ENCODE measurements around the gene ZNF385A. TPM values are rescaled to one million over a fixed set of nuclear protein-coding genes. Genes with fewer than 3 reads are reported as not detected.

Gene ZNF385A
- total RNA-seq, 2 experiments from 2014 or later = 0.32 to 2.9 TPM

DNA sequence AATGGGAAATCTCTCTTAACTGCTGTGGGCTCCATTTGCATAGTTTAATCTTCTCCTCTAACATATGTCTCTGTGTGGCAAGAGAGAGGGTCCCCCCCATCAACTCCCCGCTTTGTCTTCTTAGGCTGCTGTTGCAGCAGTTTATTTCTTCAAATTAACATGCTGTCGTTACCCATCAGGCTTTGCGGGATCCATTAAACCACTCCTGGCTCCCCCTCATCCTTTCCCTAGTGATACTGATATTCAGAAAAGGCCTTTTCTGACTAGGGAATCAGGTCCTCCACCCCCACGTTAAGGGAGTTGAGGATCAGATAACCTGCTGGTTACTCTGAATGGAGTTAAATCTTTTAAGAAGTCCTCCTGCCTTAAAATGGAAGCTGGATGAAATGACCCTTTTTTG is 35.5 kb downstream of the ZNF385A start:
- Histone ChIP-seq H2AFZ (ENCODE audit: low read length) (no peak overlapping the region), H3K27ac (ENCODE audit: low read depth, low read length, poor library complexity, severe bottlenecking) (no peak overlapping the region), H3K4me1 (ENCODE audit: insufficient read depth, low read length, poor library complexity, severe bottlenecking) (peaks cover 13% of the 10 kb centered on the region), H3K4me3 (ENCODE audit: low read depth, low read length, poor library complexity, severe bottlenecking) (no peak overlapping the region), H4K20me1 (ENCODE audit: insufficient read depth, low read length) (no peaks in the 10 kb centered on the region), H3K36me3 (ENCODE audit: insufficient read depth, low read length) (peaks cover 68% of the 10 kb centered on the region), H3K9me2 (ENCODE audit: insufficient read depth, low read length) (no peaks in the 10 kb centered on the region), H3K4me2 (ENCODE audit: low read length) (no peak overlapping the region), H3K9me3 (ENCODE audit: low read length) (no peaks in the 10 kb centered on the region), H3K79me2 (ENCODE audit: insufficient read depth, low read depth, low read length) (no peaks in the 10 kb centered on the region)
- no TSS peak for BruUV-seq (replicated peaks)
- POLR2A ChIA-PET = no interaction called here
- intact Hi-C loops (cut with micrococcal nuclease; ENCODE audit: unreplicated experiment) = no loop called here
- TF ChIP-seq, protein P1, sequence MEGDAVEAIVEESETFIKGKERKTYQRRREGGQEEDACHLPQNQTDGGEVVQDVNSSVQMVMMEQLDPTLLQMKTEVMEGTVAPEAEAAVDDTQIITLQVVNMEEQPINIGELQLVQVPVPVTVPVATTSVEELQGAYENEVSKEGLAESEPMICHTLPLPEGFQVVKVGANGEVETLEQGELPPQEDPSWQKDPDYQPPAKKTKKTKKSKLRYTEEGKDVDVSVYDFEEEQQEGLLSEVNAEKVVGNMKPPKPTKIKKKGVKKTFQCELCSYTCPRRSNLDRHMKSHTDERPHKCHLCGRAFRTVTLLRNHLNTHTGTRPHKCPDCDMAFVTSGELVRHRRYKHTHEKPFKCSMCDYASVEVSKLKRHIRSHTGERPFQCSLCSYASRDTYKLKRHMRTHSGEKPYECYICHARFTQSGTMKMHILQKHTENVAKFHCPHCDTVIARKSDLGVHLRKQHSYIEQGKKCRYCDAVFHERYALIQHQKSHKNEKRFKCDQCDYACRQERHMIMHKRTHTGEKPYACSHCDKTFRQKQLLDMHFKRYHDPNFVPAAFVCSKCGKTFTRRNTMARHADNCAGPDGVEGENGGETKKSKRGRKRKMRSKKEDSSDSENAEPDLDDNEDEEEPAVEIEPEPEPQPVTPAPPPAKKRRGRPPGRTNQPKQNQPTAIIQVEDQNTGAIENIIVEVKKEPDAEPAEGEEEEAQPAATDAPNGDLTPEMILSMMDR (conservative IDR thresholded peaks at IDR 0.05; ENCODE audit: low read length) = no peak
- no peak for TF ChIP-seq EZH2phosphoT487 (IDR thresholded peaks at IDR 0.05; ENCODE audit: borderline replicate concordance, low read depth, low read length)
- CTCF ChIA-PET (ENCODE audit: unreplicated experiment) = no interaction called here
- DNase-seq (ENCODE audit: low spot score) = no peak

DNA sequence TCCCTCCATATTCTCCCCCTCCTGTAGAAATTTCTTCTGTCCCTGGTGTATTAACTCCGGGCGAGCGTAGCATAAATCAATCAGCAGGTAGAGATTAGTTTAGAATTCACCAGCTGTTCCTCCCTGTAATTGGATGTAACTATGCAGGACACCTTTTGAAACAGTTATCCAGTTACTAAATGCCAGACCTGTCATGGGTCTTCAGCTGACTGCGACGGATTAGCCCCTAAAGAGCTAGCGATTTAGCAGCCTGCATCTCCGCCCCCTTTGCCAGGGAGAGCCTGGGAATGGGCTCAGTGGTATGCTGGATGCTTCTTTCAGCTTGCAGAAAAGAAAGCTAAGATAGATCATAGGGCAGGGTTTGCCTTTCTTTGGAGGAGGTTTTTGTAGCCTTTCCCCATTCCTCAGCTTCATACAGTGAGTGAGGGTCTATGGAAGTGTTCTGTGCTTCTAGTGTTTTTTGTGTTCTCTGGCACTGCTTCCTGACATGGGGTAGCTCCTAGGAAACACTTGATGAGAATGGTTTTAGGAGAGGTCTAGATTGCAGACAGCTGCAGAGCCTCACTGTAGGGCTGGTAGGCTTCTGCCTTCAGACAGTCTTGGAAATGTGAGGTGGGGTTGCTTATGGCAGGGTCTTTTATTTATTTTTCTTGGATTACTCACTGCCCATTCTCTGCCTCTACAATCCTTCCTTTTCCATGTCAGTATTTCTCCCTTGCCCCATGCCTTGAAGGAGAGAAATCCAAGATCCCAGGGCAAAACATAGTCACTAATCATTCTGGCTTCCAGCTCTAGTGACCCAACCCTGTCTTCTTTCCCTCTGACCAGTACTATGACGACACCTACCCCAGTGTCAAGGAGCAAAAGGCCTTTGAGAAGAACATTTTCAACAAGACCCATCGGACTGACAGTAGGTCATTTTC is 42.9 kb downstream of the ZNF385A start:
- no peak overlapping the region for H3K4me3 ChIP-seq (ENCODE audit: low read depth, low read length, poor library complexity, severe bottlenecking)
- H3K9me3 ChIP-seq (ENCODE audit: low read length) = no peaks in the 10 kb centered on the region
- peaks cover 8% of the 10 kb centered on the region for H3K4me1 ChIP-seq (ENCODE audit: insufficient read depth, low read length, poor library complexity, severe bottlenecking)
- H3K79me2 ChIP-seq (ENCODE audit: insufficient read depth, low read depth, low read length) = no peaks in the 10 kb centered on the region
- H3K9me2 ChIP-seq (ENCODE audit: insufficient read depth, low read length) = no peaks in the 10 kb centered on the region
- no peak for DNase-seq (ENCODE audit: low spot score)
- H3K27ac ChIP-seq (ENCODE audit: low read depth, low read length, poor library complexity, severe bottlenecking) = no peak overlapping the region
- no peak overlapping the region for H3K4me2 ChIP-seq (ENCODE audit: low read length)
- POLR2A ChIA-PET = interaction anchor here (0.6 to 1.2 kb wide), 4 partner anchors 9 to 74 kb away, joined by 3 to 6 read pairs (median 4); partner anchors contain the start of gene COPZ1
- no peak for TF ChIP-seq EZH2phosphoT487 (IDR thresholded peaks at IDR 0.05; ENCODE audit: borderline replicate concordance, low read depth, low read length)
- TF ChIP-seq, protein P1 (conservative IDR thresholded peaks at IDR 0.05; ENCODE audit: low read length) = no peak
- H3K36me3 ChIP-seq (ENCODE audit: insufficient read depth, low read length) = peaks cover 67% of the 10 kb centered on the region
- intact Hi-C loops (cut with micrococcal nuclease; ENCODE audit: unreplicated experiment) = no loop called here
- 0 out of 2 replicates have a peak, but pooled peaks cover 12% of the 10 kb centered on the region for H4K20me1 ChIP-seq (ENCODE audit: insufficient read depth, low read length)
- no TSS peak for BruUV-seq (replicated peaks)
- H2AFZ ChIP-seq (ENCODE audit: low read length) = no peak overlapping the region
- CTCF ChIA-PET (ENCODE audit: unreplicated experiment) = no interaction called here

DNA sequence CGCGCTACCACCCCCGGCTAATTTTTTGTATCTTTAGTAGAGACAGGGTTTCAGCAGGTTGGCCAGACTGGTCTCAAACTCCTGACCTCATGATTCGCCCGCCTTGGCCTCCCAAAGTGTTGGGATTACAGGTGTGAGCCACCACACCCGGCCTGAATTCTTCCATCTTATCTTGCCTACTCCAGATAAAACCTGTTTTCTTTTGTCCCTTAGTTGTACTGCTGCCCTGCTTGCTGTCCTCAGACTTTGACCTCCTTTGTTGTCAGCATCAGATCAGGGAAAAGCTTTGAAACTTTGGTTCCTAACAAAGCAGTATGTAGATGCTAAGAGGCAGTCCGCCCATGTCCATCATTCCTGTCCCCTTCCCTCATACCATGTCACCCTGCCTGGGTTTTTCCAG is 43.7 kb downstream of the ZNF385A start:
- intact Hi-C loops (cut with micrococcal nuclease; ENCODE audit: unreplicated experiment) = no loop called here
- no TSS peak for BruUV-seq (replicated peaks)

More for the DNA sequence above, 43.7 kb downstream of the ZNF385A start:
- Histone ChIP-seq H3K4me1 (ENCODE audit: insufficient read depth, low read length, poor library complexity, severe bottlenecking) (peaks cover 13% of the 10 kb centered on the region), H2AFZ (ENCODE audit: low read length) (no peak overlapping the region), H3K4me2 (ENCODE audit: low read length) (no peak overlapping the region), H4K20me1 (ENCODE audit: insufficient read depth, low read length) (0 out of 2 replicates have a peak, but pooled peaks cover 12% of the 10 kb centered on the region), H3K9me2 (ENCODE audit: insufficient read depth, low read length) (no peaks in the 10 kb centered on the region), H3K79me2 (ENCODE audit: insufficient read depth, low read depth, low read length) (no peaks in the 10 kb centered on the region), H3K27ac (ENCODE audit: low read depth, low read length, poor library complexity, severe bottlenecking) (no peak overlapping the region), H3K36me3 (ENCODE audit: insufficient read depth, low read length) (peaks cover 61% of the 10 kb centered on the region), H3K4me3 (ENCODE audit: low read depth, low read length, poor library complexity, severe bottlenecking) (no peak overlapping the region), H3K9me3 (ENCODE audit: low read length) (no peaks in the 10 kb centered on the region)
- POLR2A ChIA-PET = interaction anchor here (0.6 to 0.8 kb wide), 2 partner anchors 10 to 73 kb away, joined by 3 to 5 read pairs; no protein-coding TSS in a partner anchor
- DNase-seq (ENCODE audit: low spot score) = no peak
- TF ChIP-seq, protein P1 (conservative IDR thresholded peaks at IDR 0.05; ENCODE audit: low read length) = no peak
- no peak for TF ChIP-seq EZH2phosphoT487 (IDR thresholded peaks at IDR 0.05; ENCODE audit: borderline replicate concordance, low read depth, low read length)
- CTCF ChIA-PET (ENCODE audit: unreplicated experiment) = no interaction called here

Measured in OCI-LY7 (cell line).